ENCODE measurements around the gene XXYLT1. TPM values are rescaled to one million over a fixed set of nuclear protein-coding genes. Genes with fewer than 3 reads are reported as not detected.
"Not testable (repeated sequence)": the region's sequence is repeated elsewhere in the genome, so short reads cannot be mapped to it uniquely, and the experiment has no call there.

The XXYLT1 gene
- total RNA-seq, 1 experiment from 2014 or later: 29.4 TPM

DNA sequence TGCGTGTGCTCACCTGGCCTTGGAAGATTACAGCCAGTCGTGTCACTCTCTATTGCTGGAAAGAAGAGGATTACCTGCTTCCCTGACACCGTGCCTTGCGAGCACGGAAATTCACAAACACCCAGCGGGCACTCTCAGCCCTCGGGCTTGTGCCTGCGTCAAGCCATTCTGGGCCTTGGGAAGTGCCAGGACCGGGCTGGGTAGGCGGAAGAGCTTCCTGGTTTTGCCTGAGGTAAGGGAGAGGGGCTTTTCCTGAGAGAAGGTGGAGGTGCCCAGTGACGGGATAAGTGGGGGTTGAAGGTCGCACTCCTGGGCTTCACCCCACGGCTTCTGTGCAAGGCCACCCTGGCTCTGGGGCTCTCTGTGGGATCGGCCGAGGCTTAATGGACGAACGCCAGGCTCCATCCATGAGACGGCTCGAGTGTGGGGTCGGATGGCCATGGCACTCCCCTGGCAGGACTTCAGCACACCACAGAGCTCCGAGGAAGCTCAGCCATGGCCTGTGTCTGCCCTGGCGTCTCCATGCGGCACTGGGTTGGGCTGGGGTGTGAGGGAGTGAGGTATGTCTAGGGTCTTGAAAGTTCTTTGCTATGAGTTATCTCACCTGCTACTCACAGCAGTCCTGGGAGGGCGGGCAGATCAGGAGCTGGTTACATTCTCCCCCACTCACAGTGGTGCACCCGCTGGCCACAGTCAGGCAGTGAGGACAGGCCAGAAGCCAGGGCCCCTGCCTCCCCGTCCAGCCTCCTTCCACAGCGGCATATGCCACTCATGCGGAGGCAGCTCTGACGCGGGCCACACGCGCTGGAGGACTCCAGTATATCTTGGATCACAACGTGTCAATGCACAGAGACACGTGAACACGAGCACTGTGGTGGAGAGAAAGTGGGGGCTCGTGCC is 209.0 kb downstream of the XXYLT1 start:
- DNase-seq (ENCODE audit: low read depth): no peak
- in situ Hi-C loops (cut with HindIII; ENCODE audit: low pct_unique_long_range_greater_than_20kb, low sequenced_read_pairs): no loop called here

DNA sequence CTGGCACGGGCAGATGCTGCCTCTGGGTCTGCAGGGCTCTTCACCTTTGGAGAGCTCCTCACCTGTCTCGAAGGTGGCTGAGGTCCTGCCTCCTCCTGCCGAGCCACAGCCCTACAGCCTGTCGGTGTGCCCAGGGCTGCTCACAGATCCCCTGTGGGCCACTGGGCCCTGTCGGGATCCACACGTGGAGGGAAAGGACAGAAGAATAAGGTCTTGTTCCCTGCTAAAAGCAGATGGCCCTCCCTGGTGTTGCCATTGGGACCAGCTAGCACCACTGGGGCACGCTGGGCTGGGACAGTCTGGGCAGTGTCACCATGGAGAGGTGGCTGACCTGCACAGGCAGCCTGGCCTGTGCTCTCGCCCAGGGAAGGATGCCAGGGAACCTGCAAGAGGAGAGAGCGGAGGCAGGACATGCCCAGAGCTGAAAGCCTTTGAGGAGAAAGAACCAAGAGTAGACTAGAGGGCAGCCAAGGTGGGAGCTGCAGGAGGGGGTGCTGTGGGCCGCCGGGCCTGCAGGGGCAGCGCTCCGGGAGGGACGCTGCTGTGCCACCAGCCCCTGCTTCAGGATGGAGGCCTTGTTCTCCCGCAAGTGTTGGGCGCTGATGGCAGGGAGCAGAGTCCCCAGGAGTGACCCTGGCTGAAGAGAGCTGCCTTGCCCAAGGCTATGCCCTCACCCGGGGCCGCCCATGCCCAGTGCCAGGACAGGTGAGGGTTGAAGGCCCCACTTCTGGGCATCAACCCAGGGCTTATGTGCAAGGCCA is 210.2 kb downstream of the XXYLT1 start:
- no peak for DNase-seq (ENCODE audit: low read depth)
- in situ Hi-C loops (cut with HindIII; ENCODE audit: low pct_unique_long_range_greater_than_20kb, low sequenced_read_pairs): no loop called here

DNA sequence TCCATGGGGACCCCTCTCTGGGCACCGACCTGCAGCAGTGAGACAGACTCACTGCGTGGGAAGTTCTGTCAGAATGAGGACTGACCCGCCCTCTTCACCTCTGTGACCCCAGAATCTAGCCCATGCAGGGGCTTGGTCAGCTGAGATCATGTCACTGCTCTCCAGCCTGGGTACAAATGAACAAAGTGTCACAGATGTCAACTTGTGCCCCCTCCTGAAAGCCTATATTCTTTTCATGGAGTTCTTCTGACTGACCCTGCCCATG is 210.8 kb downstream of the XXYLT1 start:
- DNase-seq (ENCODE audit: low read depth): no peak
- in situ Hi-C loops (cut with HindIII; ENCODE audit: low pct_unique_long_range_greater_than_20kb, low sequenced_read_pairs): no loop called here

DNA sequence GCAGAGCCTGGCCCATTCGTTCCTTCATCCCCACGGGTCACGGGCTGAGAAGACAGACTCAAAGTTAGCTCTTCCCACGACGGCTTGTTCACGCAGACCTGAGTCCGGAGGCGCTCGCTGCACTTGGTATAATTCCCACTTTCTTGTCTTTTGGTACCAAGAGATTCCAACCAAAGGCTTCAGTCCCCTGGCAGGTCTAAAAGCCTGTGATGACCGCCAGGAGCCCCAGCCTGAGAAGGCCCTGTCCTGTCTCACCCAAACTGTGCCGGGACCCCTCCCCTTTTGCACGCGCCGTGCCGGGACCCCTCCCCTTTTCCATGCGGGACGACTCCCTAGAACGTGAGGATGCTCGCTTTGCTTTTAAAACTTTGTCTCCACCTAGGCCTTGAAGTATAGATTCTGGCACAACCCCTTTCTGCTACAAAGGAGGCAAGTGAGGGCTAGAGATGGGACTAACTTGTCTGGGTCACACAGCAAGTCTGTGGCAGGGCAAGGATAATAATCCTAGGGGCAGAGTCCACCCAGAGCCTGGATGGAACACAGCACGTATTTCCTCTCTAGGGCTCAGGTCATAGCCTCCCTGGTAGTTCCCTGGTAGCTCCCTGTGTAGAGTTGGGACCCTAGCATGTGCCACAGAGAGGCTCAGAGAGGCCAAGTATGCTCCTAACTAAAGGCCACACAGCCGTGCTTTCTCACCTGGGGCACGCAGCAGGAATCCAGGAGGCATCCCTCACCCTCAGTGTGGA is 211.3 kb downstream of the XXYLT1 start:
- in situ Hi-C loops (cut with HindIII; ENCODE audit: low pct_unique_long_range_greater_than_20kb, low sequenced_read_pairs): no loop called here
- DNase-seq (ENCODE audit: low read depth): no peak

DNA sequence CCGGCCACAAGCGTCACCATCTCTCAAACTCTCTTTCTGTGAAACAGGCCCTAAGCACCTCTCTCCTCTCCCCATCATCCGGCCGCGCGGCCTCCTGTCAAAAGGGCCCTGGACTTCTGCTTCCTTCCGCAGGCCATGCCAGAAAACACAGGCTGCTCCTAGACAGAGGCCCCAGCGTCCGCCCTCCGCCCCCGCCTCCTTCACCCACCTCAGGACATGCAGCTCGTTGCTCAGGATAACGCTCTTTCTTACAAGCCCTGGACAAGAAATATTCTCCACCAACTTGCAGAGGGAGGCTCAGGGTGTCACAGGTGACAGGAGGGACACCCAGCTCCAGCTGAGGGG is 212.0 kb downstream of the XXYLT1 start:
- DNase-seq (ENCODE audit: low read depth): no peak
- in situ Hi-C loops (cut with HindIII; ENCODE audit: low pct_unique_long_range_greater_than_20kb, low sequenced_read_pairs): no loop called here

DNA sequence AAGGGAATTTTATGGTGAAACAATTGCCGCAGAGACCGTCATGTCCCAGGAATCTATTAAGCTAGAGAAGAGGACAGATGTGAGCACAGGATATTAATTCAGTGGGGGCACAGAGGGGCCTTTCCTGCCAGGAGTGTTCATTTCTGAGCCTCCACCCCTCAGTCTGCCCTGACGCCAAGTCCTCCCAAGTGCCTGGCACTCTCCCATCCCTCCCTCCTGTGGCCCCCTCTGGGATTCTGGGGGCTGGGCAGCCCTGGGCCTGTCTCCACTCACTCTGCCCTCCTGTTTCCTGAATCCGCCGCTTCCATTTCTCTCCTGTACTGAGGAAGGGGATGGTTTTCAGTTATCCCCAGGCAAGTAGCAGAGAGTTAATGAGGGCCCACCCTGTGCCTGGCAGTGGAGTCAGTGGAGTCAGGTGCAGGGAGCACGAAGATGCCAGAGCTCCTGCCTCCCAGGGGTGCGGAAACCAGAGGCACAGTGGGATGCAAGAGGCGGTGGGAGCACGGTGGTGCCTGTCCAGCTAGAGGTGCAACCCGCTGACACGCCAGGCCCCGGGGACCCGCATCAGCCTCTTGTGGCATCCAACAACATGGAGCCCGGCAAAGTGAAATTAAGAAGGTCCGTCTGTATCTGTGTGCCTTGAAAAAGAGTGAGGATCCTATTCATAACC is 212.5 kb downstream of the XXYLT1 start:
- in situ Hi-C loops (cut with HindIII; ENCODE audit: low pct_unique_long_range_greater_than_20kb, low sequenced_read_pairs): no loop called here
- DNase-seq (ENCODE audit: low read depth): no peak

DNA sequence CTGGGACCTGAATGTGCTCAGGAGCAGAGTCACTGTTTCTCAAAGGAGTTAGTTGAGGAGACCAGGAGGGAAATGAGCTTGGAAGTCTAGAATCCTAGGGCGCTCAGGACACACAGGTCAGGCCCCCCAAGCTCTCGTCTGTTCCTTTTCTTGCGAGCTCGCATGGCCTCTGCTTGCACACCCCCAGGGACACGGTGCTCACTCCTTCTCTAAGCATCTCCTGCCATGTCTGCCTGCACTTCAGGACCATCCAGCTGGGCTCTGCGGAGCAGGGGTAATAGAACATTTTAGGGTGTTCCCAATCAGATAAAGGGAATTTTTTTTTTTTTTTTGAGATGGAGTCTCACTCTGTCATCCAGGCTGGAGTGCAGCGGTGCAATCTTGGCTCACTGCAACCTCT is 213.2 kb downstream of the XXYLT1 start:
- in situ Hi-C loops (cut with HindIII; ENCODE audit: low pct_unique_long_range_greater_than_20kb, low sequenced_read_pairs): no loop called here
- DNase-seq (ENCODE audit: low read depth): no peak

DNA sequence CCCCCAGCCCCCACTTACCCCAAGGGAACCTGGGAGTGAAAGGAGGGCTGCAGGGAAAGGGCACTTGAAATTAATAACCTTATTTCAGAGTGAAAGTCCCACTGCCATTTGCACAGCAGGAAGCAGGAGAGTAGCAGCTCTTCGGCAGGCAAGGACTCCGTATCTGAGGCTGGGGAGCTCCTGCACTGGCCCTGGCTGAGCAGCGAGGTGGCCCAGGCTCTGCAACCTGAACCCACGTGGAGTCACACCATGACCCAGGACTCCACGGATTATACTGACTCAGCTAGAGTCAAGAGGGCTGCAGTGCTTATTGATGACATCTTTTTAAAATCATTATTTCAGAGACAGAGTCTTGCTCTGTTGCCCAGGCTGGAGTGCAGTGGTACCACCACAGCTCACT is 214.5 kb downstream of the XXYLT1 start:
- DNase-seq (ENCODE audit: low read depth): no peak
- in situ Hi-C loops (cut with HindIII; ENCODE audit: low pct_unique_long_range_greater_than_20kb, low sequenced_read_pairs): no loop called here

DNA sequence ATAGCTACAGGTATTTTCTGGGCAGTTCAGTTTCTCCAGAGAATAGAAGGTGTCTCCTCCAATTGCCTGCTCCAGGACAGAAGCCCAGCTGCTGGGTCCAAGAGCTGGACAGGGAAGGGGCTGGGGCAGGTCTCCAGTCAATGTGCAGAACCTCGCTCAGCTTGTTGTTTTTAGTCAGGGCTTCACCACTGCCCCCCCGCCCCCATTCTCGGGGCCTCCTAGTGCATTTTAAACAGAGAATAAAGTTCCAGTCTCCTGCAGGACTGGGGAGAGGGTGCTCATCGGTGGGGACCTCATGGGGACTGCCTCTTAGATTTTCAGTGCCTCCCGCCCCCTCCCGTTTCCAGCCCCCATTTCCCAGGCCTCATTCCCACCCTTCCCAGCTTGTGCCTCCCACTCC is 216.6 kb downstream of the XXYLT1 start:
- in situ Hi-C loops (cut with HindIII; ENCODE audit: low pct_unique_long_range_greater_than_20kb, low sequenced_read_pairs): no loop called here
- DNase-seq (ENCODE audit: low read depth): no peak

DNA sequence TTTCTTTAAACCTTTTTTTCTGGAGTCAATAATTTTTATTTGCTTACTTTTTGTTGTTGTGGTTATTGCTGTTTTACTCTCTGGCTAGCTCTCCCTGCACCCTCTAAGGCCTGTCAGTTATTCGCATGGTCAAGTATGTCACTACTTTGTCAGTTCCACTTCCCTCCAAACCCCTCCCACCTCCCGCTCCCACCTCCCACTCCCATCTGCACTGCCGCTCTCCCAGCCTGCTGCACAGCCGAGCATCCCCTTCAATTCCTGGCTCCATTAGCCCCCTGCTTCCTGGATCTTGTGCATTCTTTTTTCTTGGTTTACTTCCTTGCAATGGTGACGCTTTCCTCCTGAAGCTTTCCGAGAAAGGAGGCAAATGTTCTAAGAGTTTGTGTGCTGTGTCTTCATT is 218.0 kb downstream of the XXYLT1 start:
- in situ Hi-C loops (cut with HindIII; ENCODE audit: low pct_unique_long_range_greater_than_20kb, low sequenced_read_pairs): no loop called here
- DNase-seq (ENCODE audit: low read depth): no peak

DNA sequence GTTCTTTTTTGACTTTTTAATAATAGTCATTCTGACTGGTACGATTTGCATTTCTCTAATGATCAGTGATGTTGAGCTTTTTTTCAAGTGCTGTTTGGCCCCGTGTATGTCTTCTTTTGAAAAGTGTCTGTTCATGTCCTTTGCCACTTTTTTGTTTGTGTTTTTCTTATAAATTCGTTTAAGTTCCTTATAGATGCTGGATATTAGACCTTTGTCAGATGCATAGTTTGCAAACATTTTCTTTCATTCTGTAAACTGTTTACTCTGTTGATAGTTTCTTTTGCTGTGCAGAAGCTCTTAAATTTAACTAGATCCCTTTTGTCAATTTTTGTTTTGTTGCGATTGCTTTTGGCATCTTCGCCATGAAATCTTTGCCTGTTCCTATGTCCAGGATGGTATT is 220.7 kb downstream of the XXYLT1 start:
- in situ Hi-C loops (cut with HindIII; ENCODE audit: low pct_unique_long_range_greater_than_20kb, low sequenced_read_pairs); DNase-seq (ENCODE audit: low read depth): not testable (repeated sequence)

DNA sequence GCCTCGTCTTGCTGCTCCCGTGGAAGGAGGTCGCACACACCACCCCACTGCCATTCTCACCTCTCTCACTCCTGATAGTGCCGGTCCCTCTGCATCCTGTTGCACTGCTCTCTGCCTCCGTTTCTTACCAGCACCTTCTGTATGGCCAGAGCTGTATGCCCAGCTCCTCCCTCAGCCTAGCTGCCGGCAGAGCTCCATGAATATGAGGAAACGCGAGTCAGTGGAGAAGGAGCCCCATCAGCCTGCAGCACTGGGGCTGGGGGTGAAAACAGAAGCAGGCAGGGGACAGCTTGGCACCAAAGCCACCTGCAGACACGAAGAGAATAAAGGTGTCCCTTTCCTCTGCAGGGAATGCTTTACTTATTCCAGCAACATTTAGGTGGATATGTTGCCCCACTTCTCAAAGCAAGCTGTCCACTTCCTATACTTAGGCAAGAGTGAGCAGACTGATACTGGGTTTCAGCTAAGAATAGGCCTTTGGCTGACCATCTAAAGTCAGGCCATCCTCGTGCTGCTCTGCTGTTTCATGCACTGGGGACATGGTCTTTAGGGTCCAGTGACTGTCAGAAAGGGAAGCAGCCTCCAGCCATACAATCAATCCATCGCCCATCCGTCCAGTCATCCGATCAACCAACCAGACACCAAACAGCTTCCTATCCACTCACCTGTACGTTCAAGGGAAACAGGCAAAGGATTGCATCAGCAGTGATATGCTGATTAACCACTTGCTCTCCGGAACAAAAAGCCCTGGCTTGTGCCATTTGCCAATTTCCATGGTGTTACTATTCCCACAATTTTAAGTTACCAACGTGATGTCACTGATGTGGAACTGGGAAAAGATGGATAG is 222.7 kb downstream of the XXYLT1 start:
- no peak for DNase-seq (ENCODE audit: low read depth)
- in situ Hi-C loops (cut with HindIII; ENCODE audit: low pct_unique_long_range_greater_than_20kb, low sequenced_read_pairs): no loop called here

DNA sequence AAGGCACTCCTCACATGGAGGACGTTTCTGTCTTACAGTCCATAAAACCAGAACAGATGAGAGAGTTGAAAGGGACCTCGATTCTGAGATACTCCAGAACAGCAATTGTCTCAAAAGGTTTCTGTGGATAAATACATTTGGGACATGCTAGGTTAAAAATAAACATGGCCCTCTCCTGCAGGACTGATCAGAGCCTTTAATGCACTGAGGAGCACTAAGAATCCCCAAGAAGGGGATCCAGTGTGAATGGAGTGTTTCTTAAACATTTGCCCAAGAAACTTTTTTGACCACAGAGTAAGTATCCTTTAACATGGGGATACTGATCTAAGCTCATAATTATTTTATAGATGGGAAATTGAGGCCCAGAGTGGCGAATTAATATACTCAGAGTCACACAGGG is 223.4 kb downstream of the XXYLT1 start:
- no peak for DNase-seq (ENCODE audit: low read depth)
- in situ Hi-C loops (cut with HindIII; ENCODE audit: low pct_unique_long_range_greater_than_20kb, low sequenced_read_pairs): no loop called here

DNA sequence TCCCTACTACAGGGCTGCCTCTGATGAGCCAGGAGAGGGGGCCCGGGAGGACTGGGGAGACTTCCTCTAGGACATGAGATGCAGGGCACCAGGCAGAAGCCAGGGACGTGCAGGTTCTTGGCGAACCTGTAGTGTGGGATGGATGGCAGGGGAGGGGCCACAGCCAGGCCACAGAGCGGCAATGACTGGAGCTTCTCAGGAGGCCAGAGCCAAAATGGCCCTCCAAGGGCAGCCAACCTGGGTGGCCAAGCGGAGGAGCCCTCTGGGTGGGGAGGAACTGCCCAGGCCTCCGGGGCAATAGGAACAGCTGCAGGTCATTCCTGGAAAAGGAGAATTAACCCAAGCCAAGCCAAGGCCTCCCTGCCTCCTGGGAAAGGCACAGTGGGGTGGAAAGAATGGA is 224.5 kb downstream of the XXYLT1 start:
- in situ Hi-C loops (cut with HindIII; ENCODE audit: low pct_unique_long_range_greater_than_20kb, low sequenced_read_pairs): no loop called here
- DNase-seq (ENCODE audit: low read depth): no peak

DNA sequence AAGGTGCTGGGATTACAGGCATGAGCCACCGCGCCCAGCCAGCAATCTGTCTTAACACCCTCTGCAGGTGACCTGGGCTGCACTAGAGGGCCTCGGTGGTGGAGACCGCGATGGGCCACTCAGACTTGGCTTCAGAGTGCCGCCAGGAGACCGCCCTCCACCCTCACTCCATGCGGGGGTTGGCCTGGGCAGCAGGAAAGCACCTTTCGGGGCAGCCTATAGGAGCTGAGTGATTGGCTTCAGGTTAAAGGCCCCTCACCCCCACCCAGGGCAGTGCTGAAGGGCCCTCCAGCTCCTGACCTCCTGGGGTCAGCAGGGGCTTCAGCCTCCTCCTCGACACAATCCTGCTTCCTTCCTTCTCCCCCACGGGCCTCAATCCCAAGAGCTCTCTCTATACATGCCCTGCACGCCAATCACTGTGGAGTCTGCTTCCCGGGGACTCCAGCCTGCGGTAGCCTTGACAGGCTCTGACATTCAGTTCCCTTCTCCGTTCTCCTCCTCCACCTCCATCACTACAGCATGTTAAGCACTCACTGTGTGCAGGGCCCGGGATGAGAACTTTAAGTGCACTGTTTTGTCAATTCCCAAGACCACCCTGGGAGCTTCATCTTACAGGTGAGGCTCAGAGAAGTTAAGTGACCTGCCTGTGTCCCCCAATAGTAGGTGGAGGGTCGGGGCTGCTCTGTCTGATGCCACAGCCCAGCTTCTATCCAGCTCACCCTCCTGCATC is 225.3 kb downstream of the XXYLT1 start:
- in situ Hi-C loops (cut with HindIII; ENCODE audit: low pct_unique_long_range_greater_than_20kb, low sequenced_read_pairs): no loop called here
- no peak for DNase-seq (ENCODE audit: low read depth)

DNA sequence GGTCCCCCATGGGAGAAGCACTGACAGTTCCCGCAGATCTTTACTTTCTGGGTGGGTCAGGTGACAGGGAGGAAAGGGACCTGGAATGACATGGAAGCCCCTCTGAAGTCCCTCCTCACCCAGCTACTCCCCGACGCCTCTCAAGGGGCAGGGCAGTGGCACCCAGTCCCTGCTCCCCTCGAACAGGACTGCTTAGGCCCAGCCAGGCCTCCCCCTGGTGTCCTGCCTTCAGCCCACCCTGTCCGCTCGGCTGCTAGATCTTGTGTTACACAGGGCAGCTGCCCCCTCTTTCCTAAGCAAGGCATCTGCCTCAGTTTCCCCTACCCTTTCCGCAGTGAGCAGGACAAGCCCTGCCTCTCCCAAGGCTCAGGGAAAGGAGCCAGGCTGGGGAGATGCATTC is 226.5 kb downstream of the XXYLT1 start:
- DNase-seq (ENCODE audit: low read depth): no peak
- in situ Hi-C loops (cut with HindIII; ENCODE audit: low pct_unique_long_range_greater_than_20kb, low sequenced_read_pairs): no loop called here

DNA sequence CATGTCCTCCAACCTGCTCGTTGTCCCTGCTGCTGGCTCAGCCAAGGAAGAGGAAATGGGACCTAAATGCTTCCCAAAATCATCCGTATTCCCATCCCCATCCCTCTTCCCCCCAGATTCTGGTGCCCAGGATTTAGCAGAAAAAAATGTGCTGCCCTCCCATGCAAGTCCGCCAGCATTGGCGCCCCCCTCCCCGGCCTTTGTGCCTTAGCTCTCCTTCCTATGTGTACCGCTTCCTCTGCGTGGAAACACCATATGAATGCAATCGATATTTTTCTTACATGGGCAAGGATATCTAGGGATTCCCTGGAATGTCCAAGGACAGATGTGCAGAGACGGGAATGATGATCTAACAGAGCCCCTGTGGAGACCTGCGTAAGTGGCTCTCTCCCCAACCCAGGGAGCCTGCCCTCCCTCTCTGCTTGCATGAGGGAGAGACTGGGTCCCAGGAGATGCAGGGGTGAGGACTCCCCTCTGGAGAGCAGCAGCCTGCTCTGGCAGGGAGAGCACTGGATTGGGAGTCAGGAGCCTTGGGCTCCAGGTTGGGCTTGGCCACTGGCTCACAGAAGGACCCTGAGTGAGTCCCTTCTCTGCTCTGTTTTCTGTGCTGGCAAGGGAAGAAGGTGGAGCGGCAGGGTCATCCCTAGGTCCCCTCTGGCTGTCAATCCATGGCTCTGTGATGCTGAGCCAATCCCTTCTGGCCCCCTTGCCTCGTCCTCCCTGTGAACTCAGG is 227.2 kb downstream of the XXYLT1 start:
- in situ Hi-C loops (cut with HindIII; ENCODE audit: low pct_unique_long_range_greater_than_20kb, low sequenced_read_pairs): no loop called here

More for the DNA sequence above, 227.2 kb downstream of the XXYLT1 start:
- DNase-seq (ENCODE audit: low read depth): no peak
